RKO (cell line): Measurements from ENCODE around the gene C6orf62.
A peak's percentile ranks its signal among the peaks of the same experiment; 100 is the strongest.
"Not testable (repeated sequence)": the region's sequence is repeated elsewhere in the genome, so short reads cannot be mapped to it uniquely, and the experiment has no call there.

Experiments
- DNase-seq: peaks from one replicate; pipeline ENCODE4 v3.0.0-alpha.2; 2016; ENCODE audit warnings: low spot score

Gene C6orf62

DNA sequence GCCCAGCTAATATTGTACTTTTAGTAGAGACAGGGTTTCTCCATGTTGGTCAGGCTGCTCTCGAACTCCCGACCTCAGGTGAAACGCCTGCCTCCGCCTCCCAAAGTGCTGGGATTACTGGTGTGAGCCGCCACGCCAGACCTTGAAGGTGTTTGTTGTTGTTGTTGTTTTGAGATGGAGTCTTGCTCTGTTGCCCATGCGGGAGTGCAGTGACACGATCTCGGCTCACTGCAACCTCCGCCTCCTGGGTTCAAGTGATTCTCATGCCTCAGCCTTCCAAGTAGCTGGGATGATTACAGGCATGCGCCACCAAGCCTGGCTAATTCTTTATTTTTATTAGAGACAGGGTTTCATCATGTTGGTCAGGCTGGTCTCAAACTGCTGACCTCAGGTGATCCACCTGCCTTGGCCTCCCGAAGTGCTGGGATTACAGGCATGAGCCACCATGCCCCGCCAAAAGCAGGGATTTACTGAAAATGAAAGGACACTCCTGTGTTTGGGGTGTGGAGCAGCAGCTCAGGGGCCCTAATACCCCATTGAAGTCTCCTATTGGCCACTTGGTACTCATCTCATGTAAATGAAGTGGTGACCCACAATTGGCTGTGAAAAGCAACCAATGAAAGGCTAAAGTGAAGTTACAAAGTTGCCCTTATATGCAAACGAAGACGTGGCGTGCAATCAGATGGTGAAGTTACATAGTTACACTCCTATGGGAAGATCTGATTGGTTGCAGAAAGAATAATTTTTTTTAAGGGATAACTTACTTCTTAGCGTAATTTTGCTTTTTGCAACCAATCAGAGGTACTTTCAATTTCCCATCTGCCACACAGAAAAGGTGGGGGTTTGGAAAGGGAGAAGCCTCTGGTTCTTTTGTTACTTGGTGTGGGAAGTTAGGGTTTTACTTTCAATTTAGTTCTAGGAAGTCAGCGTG lies 50.6 kb downstream of the C6orf62 start:
- DNase-seq, result peak; percentile 37

- peak; percentile 58 for DNase-seq
Observed at GRCh38 chr6:24667378-24667803, 51.6 kb downstream of the C6orf62 start.

DNA sequence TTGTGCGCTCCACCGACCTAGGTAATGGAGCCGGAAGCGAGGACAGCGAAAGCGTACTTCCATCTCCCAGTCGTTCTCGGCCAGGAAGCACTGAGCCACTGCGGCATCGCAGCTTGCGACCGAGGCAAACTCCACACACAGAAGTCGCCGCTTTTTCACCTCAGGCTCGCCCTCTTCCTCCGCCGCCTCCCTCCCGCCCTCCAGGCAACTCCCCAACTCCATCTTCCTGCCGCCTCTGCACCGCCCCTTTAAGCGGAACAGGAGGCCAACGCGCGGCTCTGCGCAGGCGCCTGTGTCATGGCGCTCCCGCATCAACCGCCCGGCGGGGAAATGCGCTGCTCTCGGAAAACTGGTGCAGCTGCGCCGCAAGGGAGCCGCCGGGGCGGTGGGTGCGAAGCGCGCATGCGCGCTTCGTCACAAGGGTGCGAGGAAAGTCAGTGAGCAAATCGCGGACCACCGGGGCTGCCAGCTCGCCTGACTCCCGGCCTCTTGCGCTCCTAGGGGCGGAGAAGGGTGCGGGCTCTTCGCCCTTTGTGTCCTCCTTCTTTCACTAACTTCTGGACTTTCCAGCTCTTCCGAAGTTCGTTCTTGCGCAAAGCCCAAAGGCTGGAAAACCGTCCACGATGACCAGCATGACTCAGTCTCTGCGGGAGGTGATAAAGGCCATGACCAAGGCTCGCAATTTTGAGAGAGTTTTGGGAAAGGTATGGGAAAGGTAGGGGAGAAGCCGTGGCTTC lies 52.1 kb downstream of the C6orf62 start, which contains the start of the genes ACOT13 and TDP2:
Gene ACOT13, plus strand, starts transcription at position 437 of the 737 bp plus-strand sequence. Its CDS starts 187 bp downstream, at position 624.
Gene TDP2, minus strand, starts transcription at position 259 of the 737 bp plus-strand sequence. Its CDS starts 37 bp downstream, at position 222.
- peak; percentile 95 for DNase-seq

GRCh38 chr6:24666097-24666640 lies 52.8 kb downstream of the C6orf62 start:
- DNase-seq, result peak; percentile 32

DNA sequence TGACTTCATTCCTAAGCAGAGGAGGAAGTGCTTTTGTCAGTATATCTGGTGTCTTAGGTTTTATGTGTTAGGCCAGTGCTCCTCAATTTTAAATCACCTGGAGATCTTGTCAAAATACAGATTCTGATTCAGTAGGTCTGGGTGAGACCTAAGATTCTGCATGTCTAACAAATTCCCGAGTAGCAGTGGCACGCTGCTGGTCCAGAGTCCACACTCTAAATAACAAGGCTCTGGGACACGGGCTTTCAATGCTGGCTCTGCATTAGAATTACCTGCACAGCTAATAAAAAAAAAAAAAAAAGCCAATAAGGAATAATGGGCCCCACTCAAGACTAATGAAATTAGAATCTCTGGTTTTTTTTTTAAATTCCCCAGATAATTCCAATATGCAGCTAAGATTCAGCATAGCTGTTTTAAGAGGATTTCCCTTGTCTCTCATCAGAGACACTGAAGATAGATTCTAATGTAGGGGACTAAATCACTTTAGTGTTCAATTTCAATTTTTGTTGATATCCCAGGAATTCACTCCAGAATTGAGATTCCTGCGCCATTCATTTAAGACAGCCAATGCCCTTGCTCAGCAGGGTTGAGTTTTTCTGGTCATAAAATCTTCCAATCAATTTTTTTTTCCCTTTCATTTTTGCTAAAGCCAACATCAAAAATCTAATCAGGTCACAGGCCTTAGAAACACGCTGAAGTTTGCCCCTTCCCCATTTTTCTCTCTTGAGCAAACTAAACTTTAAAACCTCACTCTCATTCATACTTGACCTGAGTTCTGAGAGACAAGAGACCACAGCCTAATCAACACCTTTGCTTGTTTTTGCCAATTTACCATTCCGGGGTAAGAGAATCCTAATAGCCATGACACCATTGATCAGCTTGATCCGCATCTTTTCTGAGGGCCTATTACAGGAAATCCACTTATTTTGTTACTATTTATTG lies 54.6 kb downstream of the C6orf62 start:
- DNase-seq, result no peak

GRCh38 chr6:24663189-24663588 lies 55.8 kb downstream of the C6orf62 start:
- no peak for DNase-seq

GRCh38 chr6:24662236-24662635 lies 56.7 kb downstream of the C6orf62 start:
- no peak for DNase-seq

- not testable (repeated sequence) for DNase-seq
Observed at GRCh38 chr6:24661759-24662158, 57.2 kb downstream of the C6orf62 start.

GRCh38 chr6:24660105-24660504 lies 58.8 kb downstream of the C6orf62 start:
- no peak for DNase-seq

GRCh38 chr6:24659561-24659960 lies 59.4 kb downstream of the C6orf62 start:
- no peak for DNase-seq

DNA sequence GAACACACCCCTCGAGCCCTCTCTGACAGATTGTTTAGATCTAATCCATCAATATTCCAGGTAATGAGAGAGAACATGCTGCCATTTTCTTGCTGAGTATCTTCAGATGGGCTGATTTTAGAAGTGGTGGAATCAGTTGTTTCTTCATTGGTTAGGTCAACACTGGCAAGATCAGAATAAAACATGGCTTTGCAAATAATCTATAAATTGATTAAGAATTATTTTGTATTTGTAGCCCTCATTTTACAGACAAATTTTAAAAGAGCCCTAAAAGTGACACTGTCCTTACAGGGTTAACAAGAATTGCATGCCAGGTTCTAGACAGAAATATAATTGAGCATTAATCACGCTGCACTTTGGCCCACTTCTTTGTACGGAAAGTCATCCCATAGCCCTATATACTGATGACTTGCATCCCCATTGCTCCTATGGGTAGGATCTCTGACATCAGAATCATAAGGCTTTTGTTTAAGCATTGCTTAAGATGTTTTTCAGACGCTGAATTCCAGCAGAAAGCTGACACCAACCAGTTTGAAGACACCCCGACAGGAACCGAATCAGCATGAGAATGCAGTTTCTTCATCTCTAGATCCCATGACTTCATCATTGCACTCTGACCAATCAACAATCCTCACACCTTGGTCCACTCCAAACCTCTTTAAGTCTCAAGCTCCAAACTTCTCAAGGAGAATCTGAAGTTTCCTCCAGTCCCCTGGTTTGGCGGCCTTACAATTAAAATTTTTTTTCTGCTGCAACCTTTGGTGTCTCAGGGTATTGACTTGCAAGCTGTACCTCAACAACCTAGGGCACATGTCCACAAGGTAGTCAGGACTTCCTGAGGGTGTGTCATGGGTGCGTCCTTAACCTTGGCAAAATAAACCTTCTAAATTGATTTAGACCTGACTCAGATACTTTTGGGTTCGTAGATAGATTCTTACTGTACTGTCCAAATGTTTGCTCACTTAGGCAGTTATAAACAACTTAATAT lies 60.1 kb downstream of the C6orf62 start:
- DNase-seq, result peak; percentile 33

DNA sequence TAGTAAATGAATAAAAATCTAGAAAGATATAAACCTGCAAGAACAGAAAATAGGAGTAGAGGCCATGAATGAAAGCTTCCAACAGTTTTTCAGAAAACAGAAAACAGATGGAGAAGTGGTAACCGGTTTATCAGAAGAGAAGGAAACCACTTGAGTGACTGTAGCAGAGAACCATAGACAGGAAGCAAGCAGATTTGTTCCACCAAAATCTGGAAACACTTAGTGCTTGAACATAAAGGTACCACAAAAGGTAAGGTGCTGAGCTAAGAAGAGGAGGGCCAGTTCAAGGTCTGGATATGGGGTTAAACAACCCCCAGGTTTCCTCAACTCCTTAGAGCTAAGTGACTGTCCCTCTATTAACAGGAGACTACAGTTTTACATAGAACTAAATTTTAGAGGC lies 63.7 kb downstream of the C6orf62 start:
- no peak for DNase-seq
